GM19351 (cell line): Measurements from ENCODE around the gene ARHGAP31.
"Not testable (repeated sequence)": the region's sequence is repeated elsewhere in the genome, so short reads cannot be mapped to it uniquely, and the experiment has no call there.

Experiments
- ATAC-seq: cut with Tn5 transposase; IDR thresholded peaks from one replicate; pipeline ENCODE4 v1.9.1; 2021; ENCODE audit warnings: mild to moderate bottlenecking, moderate library complexity; ENCODE audit not compliant: unreplicated experiment

Gene ARHGAP31

DNA sequence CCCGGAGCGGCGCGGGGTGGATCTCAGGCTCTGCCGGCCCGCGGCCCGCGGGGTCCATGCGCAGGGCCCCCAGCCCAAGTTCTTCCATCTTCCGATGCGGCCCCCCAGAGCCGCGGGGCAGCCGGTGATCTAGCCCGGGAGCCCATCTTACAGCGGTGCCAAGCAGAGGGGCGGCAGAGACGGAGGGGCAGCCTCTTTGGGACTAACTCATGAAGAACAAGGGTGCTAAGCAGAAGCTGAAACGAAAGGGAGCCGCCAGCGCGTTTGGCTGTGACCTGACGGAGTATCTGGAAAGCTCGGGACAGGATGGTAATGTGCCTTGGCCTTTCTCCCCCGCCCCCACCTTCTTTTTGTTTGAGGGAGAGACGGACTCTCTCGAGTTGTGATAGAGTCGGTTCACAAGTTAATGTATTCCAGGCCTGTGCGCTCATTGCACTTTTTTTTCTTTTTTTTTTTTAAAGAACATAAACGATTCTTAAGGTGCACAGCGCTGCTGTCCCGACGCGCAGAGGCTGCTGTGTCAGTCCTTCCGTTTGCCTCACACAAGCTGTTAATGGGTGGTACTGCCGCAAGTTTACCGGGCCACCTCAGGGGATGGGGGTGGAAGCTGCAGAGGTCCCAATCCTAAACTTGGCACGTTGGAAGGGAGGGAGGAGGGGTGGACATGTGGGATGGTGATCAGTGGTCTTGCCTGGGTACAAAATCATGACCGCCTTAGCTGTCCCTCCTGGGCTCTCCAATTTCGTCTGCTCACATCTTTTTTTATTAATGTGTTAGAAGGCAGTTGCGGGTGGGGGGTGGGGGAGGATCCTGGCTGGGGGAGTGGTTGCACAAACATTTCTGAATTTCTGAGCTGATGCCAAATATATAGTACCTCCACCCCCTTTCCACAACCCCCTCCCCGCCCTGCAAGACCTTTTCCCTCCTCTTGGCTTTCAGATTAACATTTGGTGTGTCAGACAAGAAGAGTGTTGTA is 801 bp downstream of the ARHGAP31 start:
- peak; percentile 39 for ATAC-seq

- ATAC-seq: no peak
Measured at GRCh38 chr3:119295816-119296726, 1.9 kb downstream of the ARHGAP31 start.

DNA sequence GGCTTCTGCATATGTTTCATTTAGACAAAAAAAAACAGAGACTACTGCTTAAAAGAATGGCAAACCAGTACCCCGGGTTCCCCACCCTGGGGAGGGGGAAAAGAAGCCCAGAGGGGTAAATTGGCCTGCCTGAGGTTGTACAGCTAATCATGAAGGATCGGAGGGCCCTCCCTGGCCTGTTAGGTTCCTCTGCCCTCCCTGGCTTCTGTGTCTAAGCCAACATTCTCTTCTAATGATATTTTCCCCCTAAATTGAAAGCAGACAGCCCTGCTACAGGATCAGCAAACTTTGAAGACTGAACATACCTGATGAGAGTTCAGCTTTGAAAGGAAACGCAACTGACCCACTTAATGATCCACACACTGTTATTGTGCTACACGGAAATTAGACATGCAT is 2.5 kb downstream of the ARHGAP31 start:
- ATAC-seq: no peak

DNA sequence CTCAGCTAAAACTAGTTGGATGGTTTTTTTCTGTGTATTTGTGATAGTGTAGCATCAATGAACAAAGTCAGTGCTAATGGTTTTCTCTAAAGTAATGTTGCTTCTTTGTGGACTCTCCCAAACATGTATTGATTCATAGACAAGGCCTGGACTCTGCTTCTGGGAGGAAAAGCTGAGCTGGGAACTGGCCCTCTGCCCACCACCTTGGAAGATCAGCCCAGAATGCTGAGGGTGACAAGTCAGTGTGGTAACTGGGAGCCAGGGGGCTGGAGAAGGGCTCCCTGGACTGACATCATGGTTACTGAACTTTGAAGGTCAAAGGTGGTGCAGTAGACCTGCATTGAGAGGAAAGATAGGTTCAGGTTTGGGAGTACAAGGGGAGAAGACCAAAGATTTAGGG is 3.0 kb downstream of the ARHGAP31 start:
- ATAC-seq: no peak

- no peak for ATAC-seq
Measured at GRCh38 chr3:119298565-119298941, 4.4 kb downstream of the ARHGAP31 start.

DNA sequence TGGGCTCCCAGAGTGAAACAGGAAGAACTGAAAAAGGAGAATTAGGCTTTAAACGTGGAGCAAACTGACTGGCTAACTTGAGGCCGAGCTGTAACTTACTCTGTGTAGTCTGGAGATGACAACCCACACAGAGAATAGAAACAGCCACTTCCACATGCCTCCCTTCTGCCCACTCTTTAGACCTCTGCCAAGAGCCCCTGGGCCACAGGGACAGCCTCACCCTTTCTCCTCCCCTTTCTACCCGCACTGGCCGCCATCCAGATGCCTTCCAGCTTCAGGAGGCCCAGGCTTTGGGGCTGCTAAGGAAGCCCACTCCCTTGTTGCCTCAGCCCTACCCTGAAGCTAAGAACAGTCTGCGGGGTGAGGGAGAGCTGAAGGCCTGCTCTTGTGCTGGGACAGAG is 6.8 kb downstream of the ARHGAP31 start:
- no peak for ATAC-seq

GRCh38 chr3:119301662-119302061 is 7.5 kb downstream of the ARHGAP31 start:
- no peak for ATAC-seq

GRCh38 chr3:119302697-119303551 is 8.7 kb downstream of the ARHGAP31 start:
- ATAC-seq: peak; percentile 81

- ATAC-seq: no peak
Measured at GRCh38 chr3:119304201-119304713, 10.1 kb downstream of the ARHGAP31 start.

GRCh38 chr3:119305286-119305685 is 11.1 kb downstream of the ARHGAP31 start:
- no peak for ATAC-seq

GRCh38 chr3:119306378-119306777 is 12.2 kb downstream of the ARHGAP31 start:
- ATAC-seq: not testable (repeated sequence)

DNA sequence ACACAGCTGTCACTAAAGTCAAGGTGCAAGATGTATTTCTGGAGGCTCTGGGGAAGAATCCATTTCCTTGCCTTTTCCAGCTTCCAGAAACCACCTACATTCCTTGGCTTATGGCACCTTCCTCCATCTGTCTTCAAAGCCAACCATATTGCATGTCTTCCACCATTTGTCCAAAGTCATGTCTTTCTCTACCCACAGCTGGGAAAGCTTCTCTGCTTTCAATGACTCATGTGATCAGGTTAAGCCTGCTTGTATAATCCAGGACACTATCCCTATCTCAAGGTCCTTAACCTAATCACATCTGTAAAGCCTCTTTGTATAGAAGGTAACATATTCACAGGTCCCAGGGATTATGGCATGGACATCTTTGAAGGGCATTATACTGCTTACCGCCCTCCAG is 14.2 kb downstream of the ARHGAP31 start:
- no peak for ATAC-seq

DNA sequence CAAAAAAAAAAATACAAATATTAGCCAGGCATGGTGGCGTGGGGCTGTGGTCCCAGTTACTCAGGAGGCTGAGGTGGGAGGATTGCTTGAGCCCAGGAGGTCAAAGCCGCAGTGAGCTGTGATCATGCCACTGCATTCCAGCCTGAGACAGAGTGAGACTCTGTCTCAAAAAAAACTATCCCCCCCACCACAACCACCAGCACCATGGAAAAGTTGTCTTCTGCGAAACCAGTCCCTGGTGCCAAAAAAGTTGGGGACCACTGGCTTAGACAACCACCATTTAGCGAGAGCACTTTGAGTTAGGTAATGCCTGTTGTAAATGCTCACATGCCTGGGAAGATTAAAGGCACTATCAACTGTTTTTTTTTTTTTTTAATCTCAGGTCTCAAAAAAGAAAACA is 15.4 kb downstream of the ARHGAP31 start:
- ATAC-seq: no peak

DNA sequence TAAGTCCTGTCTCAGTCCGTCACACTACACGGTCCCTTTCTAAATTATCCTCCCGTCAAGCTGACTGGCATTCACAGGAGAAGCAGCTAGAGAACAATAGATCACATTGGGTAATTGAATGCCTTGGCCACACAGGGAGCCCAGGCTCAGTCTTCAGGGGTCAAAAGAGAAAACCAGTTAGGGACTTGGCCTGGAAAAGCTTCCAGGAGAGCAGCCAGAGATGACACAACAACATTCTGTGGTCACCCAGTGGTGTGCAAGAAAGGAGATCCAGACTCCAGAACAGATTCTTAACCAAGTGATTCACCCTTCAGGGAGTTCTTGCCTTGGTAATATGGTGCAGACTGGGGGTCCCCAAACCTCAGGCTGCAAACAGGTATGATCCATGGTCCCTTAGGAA is 15.9 kb downstream of the ARHGAP31 start:
- ATAC-seq: no peak

DNA sequence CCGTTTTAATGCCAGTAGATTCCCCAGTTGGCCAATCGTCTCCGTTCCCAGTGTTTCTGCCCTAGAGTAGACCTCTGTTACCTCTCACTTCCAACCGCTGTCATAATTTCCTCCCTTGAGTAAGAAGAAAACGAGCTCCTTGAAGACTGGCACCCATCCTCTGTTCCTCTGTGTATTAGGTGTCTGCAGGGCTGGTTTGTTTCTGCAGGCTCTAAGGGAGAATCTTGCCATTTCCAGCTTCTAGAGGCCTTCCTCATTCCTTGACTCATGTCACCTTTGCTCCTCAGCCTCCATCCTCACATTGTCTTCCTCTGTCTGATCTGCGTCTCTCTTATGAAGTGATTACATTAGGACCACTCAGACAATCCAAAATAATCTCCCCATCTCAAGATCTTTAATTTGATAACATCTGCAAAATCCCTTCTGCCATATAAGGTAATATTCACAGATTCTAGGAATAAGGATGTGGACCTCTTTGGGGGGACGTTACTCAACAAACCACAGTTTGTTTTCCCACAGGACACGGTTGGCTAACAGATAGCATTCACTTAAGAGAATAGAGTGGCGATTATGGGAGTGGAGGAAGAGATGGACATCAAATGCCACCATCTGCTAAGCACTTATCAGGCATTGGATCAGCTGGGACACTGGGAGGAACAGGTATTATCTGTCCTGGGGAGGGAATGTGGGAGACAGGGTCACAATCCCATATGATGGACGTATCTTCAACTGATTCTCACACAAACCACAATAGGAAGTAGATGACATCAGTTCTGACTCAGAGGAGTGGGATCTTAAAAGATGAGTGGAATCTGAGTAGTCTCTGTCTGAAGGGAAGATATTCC is 17.1 kb downstream of the ARHGAP31 start:
- ATAC-seq: no peak

DNA sequence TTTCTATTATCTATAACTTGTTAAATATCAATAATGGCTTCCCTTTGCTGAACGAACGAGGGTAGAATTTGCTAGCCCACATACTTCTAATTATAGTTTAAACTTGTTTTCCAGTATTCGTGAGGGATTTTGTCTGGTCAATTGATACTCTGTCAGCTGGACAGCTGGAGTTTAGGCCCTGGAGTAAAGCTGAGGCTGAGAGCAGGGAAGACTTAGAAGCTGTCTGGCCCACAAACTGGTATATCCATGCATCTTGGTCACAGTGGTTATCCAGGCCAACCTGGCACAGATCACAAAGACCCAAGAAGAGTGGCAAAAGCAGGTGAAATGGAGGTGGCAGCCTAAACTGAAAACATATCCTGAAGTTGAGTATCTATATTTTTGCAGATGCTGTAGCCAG is 19.3 kb downstream of the ARHGAP31 start:
- ATAC-seq: no peak

DNA sequence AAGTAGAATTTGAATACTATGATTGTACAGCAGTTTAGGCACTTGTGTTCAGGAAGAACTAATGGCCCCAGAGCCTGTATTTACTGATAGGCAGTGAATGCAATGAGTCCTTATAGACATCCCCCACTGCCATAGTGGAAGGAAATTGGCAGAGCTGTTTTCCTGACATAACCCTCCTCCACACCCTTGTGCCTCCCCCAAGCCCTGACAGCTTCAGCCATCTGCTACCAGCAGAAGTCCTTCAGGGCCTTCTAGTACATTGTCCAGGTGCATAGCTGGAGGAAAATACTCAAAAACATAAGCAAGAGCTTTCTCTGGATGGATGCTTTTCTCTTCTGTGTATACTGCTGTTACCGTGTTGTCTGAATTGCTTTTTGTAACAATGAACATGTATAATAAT is 20.6 kb downstream of the ARHGAP31 start:
- no peak for ATAC-seq

DNA sequence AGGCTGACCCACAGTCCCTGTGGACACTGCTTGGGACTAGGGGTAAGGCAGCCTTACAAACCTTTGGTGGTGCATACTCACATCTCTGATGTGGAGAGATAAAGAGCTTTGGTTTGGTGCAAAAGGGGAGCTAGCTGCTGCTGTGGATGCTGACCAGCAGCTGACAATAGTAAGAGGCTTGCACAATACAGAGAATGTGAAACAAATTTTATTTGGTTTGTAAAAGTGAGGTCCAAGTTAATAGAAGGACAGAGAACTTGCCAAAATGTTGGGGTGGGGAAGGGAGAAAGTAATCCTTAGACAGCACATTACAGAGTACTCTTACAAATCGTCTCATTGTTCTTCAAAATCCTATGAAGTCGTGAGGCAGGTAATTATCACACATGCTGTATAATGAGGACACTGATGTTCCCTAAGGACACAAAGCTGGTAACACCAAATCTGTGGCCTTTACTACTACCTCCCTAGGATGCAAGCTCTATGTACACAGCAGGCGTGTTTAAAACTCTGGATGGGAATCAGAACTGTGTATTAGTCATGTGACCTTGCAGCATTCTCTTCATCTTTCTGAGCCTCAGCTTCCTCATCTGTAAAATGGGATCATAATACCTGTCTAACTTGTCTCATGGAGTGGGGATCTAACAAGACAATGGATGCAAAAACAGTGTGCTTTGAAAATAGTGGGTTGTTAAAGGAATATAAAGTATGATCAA is 21.6 kb downstream of the ARHGAP31 start:
- no peak for ATAC-seq

GRCh38 chr3:119316313-119316670 is 22.1 kb downstream of the ARHGAP31 start:
- no peak for ATAC-seq
